Brain microvascular endothelial cell (primary cell): ENCODE results near the gene AGBL1.

Experiments used
- DNase-seq: peaks from one replicate; pipeline ENCODE4 v3.0.0-alpha.2; 2020
- H3K27ac ChIP-seq: fragments of 250-450 bp; sonication (Bioruptor Pico); 2 replicates; pipeline ENCODE4 v1.5.1; 2020; ENCODE audit warnings: mild to moderate bottlenecking, moderate library complexity
- H3K27me3 ChIP-seq: fragments of 250-450 bp; sonication (Bioruptor Pico); replicated peaks from 2 replicates; pipeline ENCODE4 v1.5.1; 2020; ENCODE audit warnings: mild to moderate bottlenecking
- H3K36me3 ChIP-seq: fragments of 250-450 bp; sonication (Bioruptor Pico); replicated peaks from 2 replicates; pipeline ENCODE4 v1.5.1; 2020; ENCODE audit warnings: mild to moderate bottlenecking
- H3K4me3 ChIP-seq: 2 replicates; pipeline ENCODE4 v1.5.1; 2011; ENCODE audit warnings: low read depth, mild to moderate bottlenecking, control low read depth, low read length, moderate library complexity
- CTCF ChIP-seq: IDR thresholded peaks from 2 replicates; pipeline ENCODE4 v1.5.1; 2011; ENCODE audit warnings: low read depth, mild to moderate bottlenecking, moderate library complexity, low read length, control low read depth, inconsistent platforms; ENCODE audit errors: missing control alignments
- in situ Hi-C: cut with HindIII; loops from 2 replicates; pipeline ENCODE4 v1.10.0; 2017; ENCODE audit warnings: low sequenced_read_pairs, low pct_ligation_motif_present

The AGBL1 gene

GRCh38 chr15:86659724-86660411 lies 580.2 kb downstream of the AGBL1 start:
- DNase-seq: no peak
- Histone ChIP-seq H3K36me3 (no peaks in the 10 kb centered on the region), H3K4me3 (no peak overlapping the region), H3K27me3 (no peaks in the 10 kb centered on the region), H3K27ac (no peak overlapping the region)
- in situ Hi-C loops: no loop called here
- TF ChIP-seq CTCF: no peak

GRCh38 chr15:86661580-86661979 lies 581.9 kb downstream of the AGBL1 start:
- DNase-seq: no peak
- Histone ChIP-seq H3K27me3 (no peaks in the 10 kb centered on the region), H3K27ac (no peak overlapping the region), H3K4me3 (no peak overlapping the region), H3K36me3 (no peaks in the 10 kb centered on the region)
- in situ Hi-C loops: no loop called here
- TF ChIP-seq CTCF: no peak

GRCh38 chr15:86663304-86663703 lies 583.6 kb downstream of the AGBL1 start:
- no peak for TF ChIP-seq CTCF
- in situ Hi-C loops: no loop called here
- no peak overlapping the region for H3K27ac ChIP-seq
- no peak overlapping the region for H3K4me3 ChIP-seq
- DNase-seq: no peak
- H3K36me3 ChIP-seq: no peaks in the 10 kb centered on the region
- no peaks in the 10 kb centered on the region for H3K27me3 ChIP-seq

GRCh38 chr15:86663979-86664378 lies 584.3 kb downstream of the AGBL1 start:
- Histone ChIP-seq H3K27ac (no peak overlapping the region), H3K36me3 (no peaks in the 10 kb centered on the region), H3K4me3 (no peak overlapping the region), H3K27me3 (no peaks in the 10 kb centered on the region)
- DNase-seq: no peak
- in situ Hi-C loops: no loop called here
- TF ChIP-seq CTCF: no peak

GRCh38 chr15:86664581-86664980 lies 584.9 kb downstream of the AGBL1 start:
- Histone ChIP-seq H3K27ac (no peak overlapping the region), H3K27me3 (no peaks in the 10 kb centered on the region), H3K4me3 (no peak overlapping the region), H3K36me3 (no peaks in the 10 kb centered on the region)
- no peak for DNase-seq
- TF ChIP-seq CTCF: no peak
- in situ Hi-C loops: no loop called here

GRCh38 chr15:86676002-86676401 lies 596.3 kb downstream of the AGBL1 start:
- H3K27me3 ChIP-seq: no peaks in the 10 kb centered on the region
- no peak for DNase-seq
- no peak overlapping the region for H3K4me3 ChIP-seq
- no peak for TF ChIP-seq CTCF
- H3K36me3 ChIP-seq: no peaks in the 10 kb centered on the region
- no peak overlapping the region for H3K27ac ChIP-seq
- in situ Hi-C loops: no loop called here
